Measurements from ENCODE around the gene CEP290.

GRCh38 chr12:88011755-88012154 lies 130.1 kb downstream of the CEP290 start:
- no peak for TF ChIP-seq ELF1 (CRISPR knock-in tag; IDR thresholded peaks at IDR 0.05)
- no peak for TF ChIP-seq EP300 (IDR thresholded peaks at IDR 0.05; ENCODE audit: low read depth in 2 of 2, low read length in 2 of 2)
- no peak for TF ChIP-seq EP300 (CRISPR knock-in tag; IDR thresholded peaks at IDR 0.05; ENCODE audit: borderline replicate concordance)
- no peak for TF ChIP-seq PBX3 (CRISPR knock-in tag; IDR thresholded peaks at IDR 0.05; ENCODE audit: borderline replicate concordance)
- TF ChIP-seq RFXANK (CRISPR knock-in tag; IDR thresholded peaks at IDR 0.05), result no peak
- TF ChIP-seq, protein P1, sequence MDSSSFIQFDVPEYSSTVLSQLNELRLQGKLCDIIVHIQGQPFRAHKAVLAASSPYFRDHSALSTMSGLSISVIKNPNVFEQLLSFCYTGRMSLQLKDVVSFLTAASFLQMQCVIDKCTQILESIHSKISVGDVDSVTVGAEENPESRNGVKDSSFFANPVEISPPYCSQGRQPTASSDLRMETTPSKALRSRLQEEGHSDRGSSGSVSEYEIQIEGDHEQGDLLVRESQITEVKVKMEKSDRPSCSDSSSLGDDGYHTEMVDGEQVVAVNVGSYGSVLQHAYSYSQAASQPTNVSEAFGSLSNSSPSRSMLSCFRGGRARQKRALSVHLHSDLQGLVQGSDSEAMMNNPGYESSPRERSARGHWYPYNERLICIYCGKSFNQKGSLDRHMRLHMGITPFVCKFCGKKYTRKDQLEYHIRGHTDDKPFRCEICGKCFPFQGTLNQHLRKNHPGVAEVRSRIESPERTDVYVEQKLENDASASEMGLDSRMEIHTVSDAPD (CRISPR knock-in tag; IDR thresholded peaks at IDR 0.05), result no peak
- TF ChIP-seq CHD4 (IDR thresholded peaks at IDR 0.05; ENCODE audit: borderline replicate concordance, low read length), result no peak
- TF ChIP-seq IRF1 (CRISPR knock-in tag; IDR thresholded peaks at IDR 0.05; ENCODE audit: low read depth), result no peak
- no peak for TF ChIP-seq MXD3 (CRISPR knock-in tag; IDR thresholded peaks at IDR 0.05)
- TF ChIP-seq FLYWCH1 (CRISPR knock-in tag; IDR thresholded peaks at IDR 0.05), result no peak
- no peak for TF ChIP-seq ZFP41 (CRISPR knock-in tag; IDR thresholded peaks at IDR 0.05; ENCODE audit: borderline replicate concordance)
- TF ChIP-seq, protein P2, sequence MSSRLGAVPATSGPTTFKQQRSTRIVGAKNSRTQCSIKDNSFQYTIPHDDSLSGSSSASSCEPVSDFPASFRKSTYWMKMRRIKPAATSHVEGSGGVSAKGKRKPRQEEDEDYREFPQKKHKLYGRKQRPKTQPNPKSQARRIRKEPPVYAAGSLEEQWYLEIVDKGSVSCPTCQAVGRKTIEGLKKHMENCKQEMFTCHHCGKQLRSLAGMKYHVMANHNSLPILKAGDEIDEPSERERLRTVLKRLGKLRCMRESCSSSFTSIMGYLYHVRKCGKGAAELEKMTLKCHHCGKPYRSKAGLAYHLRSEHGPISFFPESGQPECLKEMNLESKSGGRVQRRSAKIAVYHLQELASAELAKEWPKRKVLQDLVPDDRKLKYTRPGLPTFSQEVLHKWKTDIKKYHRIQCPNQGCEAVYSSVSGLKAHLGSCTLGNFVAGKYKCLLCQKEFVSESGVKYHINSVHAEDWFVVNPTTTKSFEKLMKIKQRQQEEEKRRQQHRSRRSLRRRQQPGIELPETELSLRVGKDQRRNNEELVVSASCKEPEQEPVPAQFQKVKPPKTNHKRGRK (CRISPR knock-in tag; IDR thresholded peaks at IDR 0.05), result no peak
